ENCODE data around the gene CMSS1. TPM values are rescaled to one million over a fixed set of nuclear protein-coding genes. Genes with fewer than 3 reads are reported as not detected.
A peak's percentile ranks its signal among the peaks of the same experiment; 100 is the strongest.

CMSS1 gene
- polyA plus RNA-seq, 4 donors = 31.3 to 48.7 (median 42.2) TPM

GRCh38 chr3:100158918-100159330, 341.3 kb downstream of the CMSS1 start:
- DNase-seq (ENCODE audit: low read depth in 4 of 4, low spot score in 3 of 4) = no peak

GRCh38 chr3:100159331-100160153, 341.9 kb downstream of the CMSS1 start:
- DNase-seq (ENCODE audit: low read depth in 4 of 4, low spot score in 3 of 4) = peak in 1 of 4 donors; percentile 12

- no peak for DNase-seq (ENCODE audit: low read depth in 4 of 4, low spot score in 3 of 4)
Observed at GRCh38 chr3:100160521-100160920, 342.9 kb downstream of the CMSS1 start.

- no peak for DNase-seq (ENCODE audit: low read depth in 4 of 4, low spot score in 3 of 4)
Observed at GRCh38 chr3:100163787-100164186, 346.1 kb downstream of the CMSS1 start.

- no peak for DNase-seq (ENCODE audit: low read depth in 4 of 4, low spot score in 3 of 4)
Observed at GRCh38 chr3:100164743-100165142, 347.1 kb downstream of the CMSS1 start.

- no peak for DNase-seq (ENCODE audit: low read depth in 4 of 4, low spot score in 3 of 4)
Observed at GRCh38 chr3:100165926-100166550, 348.4 kb downstream of the CMSS1 start.

GRCh38 chr3:100169201-100169920, 351.7 kb downstream of the CMSS1 start:
- DNase-seq (ENCODE audit: low read depth in 4 of 4, low spot score in 3 of 4) = no peak

- no peak for DNase-seq (ENCODE audit: low read depth in 4 of 4, low spot score in 3 of 4)
Observed at GRCh38 chr3:100170486-100170885, 352.8 kb downstream of the CMSS1 start.

GRCh38 chr3:100171211-100171914, 353.7 kb downstream of the CMSS1 start:
- no peak for DNase-seq (ENCODE audit: low read depth in 4 of 4, low spot score in 3 of 4)

- no peak for DNase-seq (ENCODE audit: low read depth in 4 of 4, low spot score in 3 of 4)
Observed at GRCh38 chr3:100173961-100174360, 356.3 kb downstream of the CMSS1 start.

GRCh38 chr3:100175637-100176280, 358.1 kb downstream of the CMSS1 start:
- DNase-seq (ENCODE audit: low read depth in 4 of 4, low spot score in 3 of 4) = no peak

GRCh38 chr3:100179692-100180349, 362.2 kb downstream of the CMSS1 start:
- no peak for DNase-seq (ENCODE audit: low read depth in 4 of 4, low spot score in 3 of 4)

GRCh38 chr3:100183608-100184125, 366.0 kb downstream of the CMSS1 start:
- DNase-seq (ENCODE audit: low read depth in 4 of 4, low spot score in 3 of 4) = no peak

- DNase-seq (ENCODE audit: low read depth in 4 of 4, low spot score in 3 of 4) = no peak
Observed at GRCh38 chr3:100184948-100185570, 367.4 kb downstream of the CMSS1 start.

- DNase-seq (ENCODE audit: low read depth in 4 of 4, low spot score in 3 of 4) = no peak
Observed at GRCh38 chr3:100185847-100186246, 368.2 kb downstream of the CMSS1 start.

- DNase-seq (ENCODE audit: low read depth in 4 of 4, low spot score in 3 of 4) = no peak
Observed at GRCh38 chr3:100189444-100189964, 371.8 kb downstream of the CMSS1 start.

GRCh38 chr3:100195375-100195774, 377.7 kb downstream of the CMSS1 start:
- no peak for DNase-seq (ENCODE audit: low read depth in 4 of 4, low spot score in 3 of 4)

- DNase-seq (ENCODE audit: low read depth in 4 of 4, low spot score in 3 of 4) = no peak
Observed at GRCh38 chr3:100197876-100198275, 380.2 kb downstream of the CMSS1 start.

Data from left renal pelvis (tissue), 4 donors.